ENCODE results near the gene MACROD2.

- TF ChIP-seq CTCF (IDR thresholded peaks at IDR 0.05; ENCODE audit: insufficient read depth, low read length, poor library complexity, severe bottlenecking) (no peak), EZH2phosphoT487 (conservative IDR thresholded peaks at IDR 0.05; ENCODE audit: low read length) (no peak)
Measured at GRCh38 chr20:16036331-16036730, 2041.0 kb downstream of the MACROD2 start.
